BLaER1 treated with 17β-estradiol and CSF1 and Interleukin-3, amounts not matched to agents 10 nM and 100 nM (cell line): ENCODE data around the gene OR3A2.
"Not testable (repeated sequence)": the region's sequence is repeated elsewhere in the genome, so short reads cannot be mapped to it uniquely, and the experiment has no call there.

Experiments
- H3K27ac ChIP-seq, 11 experiments: shearing (Covaris generic); formaldehyde crosslinking; 2 replicates each; pipeline ENCODE4 v1.8.1; 2022
- H3K27me3 ChIP-seq, 11 experiments: shearing (Covaris generic); formaldehyde crosslinking; 2 replicates each; pipeline ENCODE4 v1.8.1; 2022
- H3K36me3 ChIP-seq, 11 experiments: shearing (Covaris generic); formaldehyde crosslinking; 2 replicates each; pipeline ENCODE4 v1.8.1; 2022
- H3K4me1 ChIP-seq, 10 experiments: shearing (Covaris generic); formaldehyde crosslinking; 2 replicates each; pipeline ENCODE4 v1.8.1; 2022
- H3K4me2 ChIP-seq, 11 experiments: shearing (Covaris generic); formaldehyde crosslinking; 2 replicates each; pipeline ENCODE4 v1.8.1; 2022
- H3K4me3 ChIP-seq, 10 experiments: shearing (Covaris generic); formaldehyde crosslinking; 2 replicates each; pipeline ENCODE4 v1.8.1; 2022
- H3K9ac ChIP-seq, 11 experiments: shearing (Covaris generic); formaldehyde crosslinking; 2 replicates each; pipeline ENCODE4 v1.8.1; 2022
- H3K9me3 ChIP-seq, 11 experiments: shearing (Covaris generic); formaldehyde crosslinking; replicated peaks in 1 of 11; 2 replicates each; pipeline ENCODE4 v1.8.1; 2022
- H4K20me1 ChIP-seq, 11 experiments: shearing (Covaris generic); formaldehyde crosslinking; 2 replicates each; pipeline ENCODE4 v1.8.1; 2022
- Cebpa-rat ChIP-seq, 11 experiments: shearing (Covaris generic); IDR thresholded peaks; 2 replicates each; pipeline ENCODE4 v1.8.1; 2022

OR3A2 gene

GRCh38 chr17:3385869-3386816, at the start of gene OR3A2:
Gene OR3A2 (minus strand): TSS chr17:3386308.
- no peaks in the 10 kb centered on the region for H3K36me3 ChIP-seq
- H3K9me3 ChIP-seq, result peaks cover 9 to 25% (median 14%) of the 10 kb centered on the region in 11 experiments; a peak in 19 of 22 replicates
- no peak within 1 kb of the TSS for H3K9ac ChIP-seq
- no peaks in the 10 kb centered on the region for H3K27me3 ChIP-seq
- no peak within 1 kb of the TSS for H3K4me3 ChIP-seq
- no peak within 1 kb of the TSS for H3K4me2 ChIP-seq
- no peaks in the 10 kb centered on the region for H3K4me1 ChIP-seq
- TF ChIP-seq Cebpa-rat (IDR thresholded peaks at IDR 0.05), result no peak
- no peak within 1 kb of the TSS for H3K27ac ChIP-seq
- no peaks in the 10 kb centered on the region for H4K20me1 ChIP-seq

- H3K4me2 ChIP-seq, result no peak within 1 kb of the TSS
These were observed 47.6 kb upstream of the OR3A2 start, which contains the start of gene OR1E2 for GRCh38 chr17:3433741-3434140. Gene OR1E2 (minus strand): TSS chr17:3433841. CDS start chr17:3433841, 0 bp downstream.

GRCh38 chr17:3433215-3433614, 47.1 kb upstream of the OR3A2 start:
- H3K27me3 ChIP-seq, H3K36me3 ChIP-seq, H3K27ac ChIP-seq, H3K4me2 ChIP-seq, H3K4me3 ChIP-seq, H3K4me1 ChIP-seq, H4K20me1 ChIP-seq, H3K9ac ChIP-seq: not testable (repeated sequence)
- H3K9me3 ChIP-seq, result peaks cover 4 to 31% (median 8%) of the 10 kb centered on the region in 11 experiments; a peak in 11 of 22 replicates

More at GRCh38 chr17:3433741-3434140, 47.6 kb upstream of the OR3A2 start, which contains the start of gene OR1E2:
- Histone ChIP-seq H4K20me1 (no peaks in the 10 kb centered on the region), H3K27ac (no peak within 1 kb of the TSS), H3K27me3 (no peaks in the 10 kb centered on the region), H3K4me1 (no peaks in the 10 kb centered on the region), H3K9ac (no peak within 1 kb of the TSS), H3K4me3 (no peak within 1 kb of the TSS), H3K9me3 (peaks cover 4 to 30% (median 8%) of the 10 kb centered on the region in 11 experiments; a peak in 11 of 22 replicates), H3K36me3 (no peaks in the 10 kb centered on the region)
- TF ChIP-seq Cebpa-rat (IDR thresholded peaks at IDR 0.05), result no peak

GRCh38 chr17:3418222-3418621, 32.1 kb upstream of the OR3A2 start:
- no peak overlapping the region for H3K4me2 ChIP-seq
- H3K4me3 ChIP-seq, result no peak overlapping the region
- H3K27ac ChIP-seq, result no peak overlapping the region
- H3K9ac ChIP-seq, result no peak overlapping the region
- no peaks in the 10 kb centered on the region for H3K27me3 ChIP-seq
- H4K20me1 ChIP-seq, result no peaks in the 10 kb centered on the region
- no peaks in the 10 kb centered on the region for H3K36me3 ChIP-seq
- H3K9me3 ChIP-seq, result peaks cover 0 to 5% (median 0%) of the 10 kb centered on the region in 11 experiments; a peak in 3 of 22 replicates
- peaks cover 0 to 2% (median 0%) of the 10 kb centered on the region in 10 experiments; a peak in 1 of 20 replicates for H3K4me1 ChIP-seq
- TF ChIP-seq Cebpa-rat (IDR thresholded peaks at IDR 0.05), result no peak

- H3K4me3 ChIP-seq, result no peak overlapping the region
- H3K27me3 ChIP-seq, result no peaks in the 10 kb centered on the region
- no peak overlapping the region for H3K4me2 ChIP-seq
- TF ChIP-seq Cebpa-rat (IDR thresholded peaks at IDR 0.05), result no peak
- peaks cover 4 to 23% (median 19%) of the 10 kb centered on the region in 10 experiments; a peak in 17 of 20 replicates for H3K4me1 ChIP-seq
- H3K36me3 ChIP-seq, result no peaks in the 10 kb centered on the region
- H3K9me3 ChIP-seq, result peaks cover 0 to 5% (median 0%) of the 10 kb centered on the region in 11 experiments; a peak in 3 of 22 replicates
- H3K9ac ChIP-seq, result no peak overlapping the region
- no peak overlapping the region for H3K27ac ChIP-seq
- no peaks in the 10 kb centered on the region; a peak in 1 of 22 replicates for H4K20me1 ChIP-seq
These were observed 29.5 kb upstream of the OR3A2 start for GRCh38 chr17:3415610-3416009.

GRCh38 chr17:3412216-3412615, 26.1 kb upstream of the OR3A2 start:
- H3K27me3 ChIP-seq, result not testable (repeated sequence)

GRCh38 chr17:3411070-3411469, 25.0 kb upstream of the OR3A2 start, which contains the start of gene OR3A3:
Gene OR3A3 (plus strand): TSS chr17:3411370.
- Histone ChIP-seq H3K9me3 (peaks cover 21 to 36% (median 29%) of the 10 kb centered on the region in 11 experiments), H4K20me1 (no peaks in the 10 kb centered on the region; a peak in 1 of 22 replicates), H3K9ac (no peak within 1 kb of the TSS), H3K4me2 (peak within 1 kb of the TSS in 10 of 11 experiments; percentile 41 to 73 (median 62); a peak in 20 of 22 replicates), H3K4me3 (no peak within 1 kb of the TSS; a peak in 1 of 20 replicates), H3K27ac (peak within 1 kb of the TSS in 1 of 11 experiments; percentile 28; a peak in 1 of 22 replicates), H3K4me1 (peaks cover 4 to 23% (median 19%) of the 10 kb centered on the region in 10 experiments; a peak in 17 of 20 replicates), H3K36me3 (no peaks in the 10 kb centered on the region), H3K27me3 (no peaks in the 10 kb centered on the region)
- no peak for TF ChIP-seq Cebpa-rat (IDR thresholded peaks at IDR 0.05)

More at GRCh38 chr17:3412216-3412615, 26.1 kb upstream of the OR3A2 start:
- H4K20me1 ChIP-seq, H3K27ac ChIP-seq, H3K4me3 ChIP-seq, H3K36me3 ChIP-seq, H3K9ac ChIP-seq: not testable (repeated sequence)
- peaks cover 4 to 23% (median 19%) of the 10 kb centered on the region in 10 experiments; a peak in 17 of 20 replicates for H3K4me1 ChIP-seq
- peak overlapping the region in 10 of 11 experiments; percentile 41 to 73 (median 62); a peak in 20 of 22 replicates for H3K4me2 ChIP-seq
- peaks cover 14 to 26% (median 19%) of the 10 kb centered on the region in 11 experiments for H3K9me3 ChIP-seq

GRCh38 chr17:3403856-3404255, 17.7 kb upstream of the OR3A2 start:
- H3K27ac ChIP-seq, H3K4me1 ChIP-seq, H3K9ac ChIP-seq, H3K4me2 ChIP-seq, H4K20me1 ChIP-seq, H3K27me3 ChIP-seq, H3K4me3 ChIP-seq, H3K36me3 ChIP-seq: not testable (repeated sequence)
- peaks cover 18 to 38% (median 27%) of the 10 kb centered on the region in 11 experiments for H3K9me3 ChIP-seq

- no peaks in the 10 kb centered on the region for H3K36me3 ChIP-seq
- H3K4me2 ChIP-seq, result no peak overlapping the region
- H3K27ac ChIP-seq, result no peak overlapping the region
- H3K9me3 ChIP-seq, result peaks cover 7 to 17% (median 8%) of the 10 kb centered on the region in 11 experiments; a peak in 17 of 22 replicates
- TF ChIP-seq Cebpa-rat (IDR thresholded peaks at IDR 0.05), result no peak
- H3K4me3 ChIP-seq, result no peak overlapping the region
- H3K27me3 ChIP-seq, result no peaks in the 10 kb centered on the region
- H3K4me1 ChIP-seq, result no peaks in the 10 kb centered on the region
- H4K20me1 ChIP-seq, result no peaks in the 10 kb centered on the region; a peak in 1 of 22 replicates
- no peak overlapping the region for H3K9ac ChIP-seq
These were observed 15.7 kb upstream of the OR3A2 start for GRCh38 chr17:3401786-3402185.
